Nephron progenitor cell (in vitro differentiated cells): ENCODE measurements around the gene KATNA1.

Experiments used
- DNase-seq: peaks from one replicate; pipeline ENCODE4 v3.0.0; 2021
- H3K27ac Mint-ChIP-seq: 2 replicates; pipeline ENCODE4 v1.8.0; 2021; ENCODE audit warnings: mild to moderate bottlenecking, moderate library complexity, mixed read lengths
- H3K27me3 Mint-ChIP-seq: 2 replicates; pipeline ENCODE4 v1.8.0; 2021; ENCODE audit warnings: mild to moderate bottlenecking, low read depth, mixed read lengths; ENCODE audit not compliant: poor library complexity
- H3K36me3 Mint-ChIP-seq: 2 replicates; pipeline ENCODE4 v1.8.0; 2021; ENCODE audit warnings: low read depth, mixed read lengths
- H3K4me1 Mint-ChIP-seq: 2 replicates; pipeline ENCODE4 v1.8.0; 2021; ENCODE audit warnings: mixed read lengths
- H3K4me3 Mint-ChIP-seq: 2 replicates; pipeline ENCODE4 v1.8.0; 2021; ENCODE audit warnings: mild to moderate bottlenecking, moderate library complexity, mixed read lengths
- H3K9me3 Mint-ChIP-seq: 2 replicates; pipeline ENCODE4 v1.8.0; 2021; ENCODE audit warnings: mild to moderate bottlenecking, moderate library complexity, mixed read lengths
- TF ChIP-seq, protein P1 (sequence below): fragments of 200-600 bp; sonication (generic); IDR thresholded peaks from 2 replicates; pipeline ENCODE4 v1.5.0; 2021; ENCODE audit warnings: antibody characterized with exemption

The KATNA1 gene

DNA sequence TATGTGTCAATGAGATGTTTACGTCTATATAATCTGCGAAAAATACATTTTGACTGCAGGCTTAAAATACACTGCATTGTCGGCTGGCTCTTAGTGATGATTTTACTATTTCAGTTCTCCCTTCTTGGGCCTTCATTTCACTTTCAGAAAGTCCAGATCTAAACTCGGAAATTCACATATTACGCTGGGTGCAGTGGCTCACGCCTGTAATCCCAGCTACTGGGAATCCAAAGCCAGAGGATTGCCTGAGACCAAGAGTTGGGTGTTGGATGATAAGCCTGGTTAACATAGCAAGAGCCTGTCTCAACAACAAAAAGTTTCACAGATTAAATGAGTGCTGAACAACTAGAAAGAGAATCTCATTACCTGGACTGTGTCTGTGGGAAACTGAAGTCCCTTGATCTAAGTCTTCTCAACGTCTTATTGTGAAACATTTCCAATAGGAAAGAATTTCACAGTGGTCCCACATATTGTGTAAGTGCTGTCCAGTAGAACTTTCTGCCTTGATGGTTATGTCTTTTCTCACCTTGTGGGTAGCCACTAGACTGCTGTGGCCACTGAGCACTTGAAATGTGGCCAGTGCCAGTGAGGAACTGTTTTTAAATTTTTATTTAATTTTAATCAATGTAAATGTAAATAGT, 80.4 kb downstream of the KATNA1 start:
- H3K4me3 Mint-ChIP-seq = peak overlapping the region; percentile 76
- H3K9me3 Mint-ChIP-seq = no peaks in the 10 kb centered on the region
- TF ChIP-seq, protein P1, sequence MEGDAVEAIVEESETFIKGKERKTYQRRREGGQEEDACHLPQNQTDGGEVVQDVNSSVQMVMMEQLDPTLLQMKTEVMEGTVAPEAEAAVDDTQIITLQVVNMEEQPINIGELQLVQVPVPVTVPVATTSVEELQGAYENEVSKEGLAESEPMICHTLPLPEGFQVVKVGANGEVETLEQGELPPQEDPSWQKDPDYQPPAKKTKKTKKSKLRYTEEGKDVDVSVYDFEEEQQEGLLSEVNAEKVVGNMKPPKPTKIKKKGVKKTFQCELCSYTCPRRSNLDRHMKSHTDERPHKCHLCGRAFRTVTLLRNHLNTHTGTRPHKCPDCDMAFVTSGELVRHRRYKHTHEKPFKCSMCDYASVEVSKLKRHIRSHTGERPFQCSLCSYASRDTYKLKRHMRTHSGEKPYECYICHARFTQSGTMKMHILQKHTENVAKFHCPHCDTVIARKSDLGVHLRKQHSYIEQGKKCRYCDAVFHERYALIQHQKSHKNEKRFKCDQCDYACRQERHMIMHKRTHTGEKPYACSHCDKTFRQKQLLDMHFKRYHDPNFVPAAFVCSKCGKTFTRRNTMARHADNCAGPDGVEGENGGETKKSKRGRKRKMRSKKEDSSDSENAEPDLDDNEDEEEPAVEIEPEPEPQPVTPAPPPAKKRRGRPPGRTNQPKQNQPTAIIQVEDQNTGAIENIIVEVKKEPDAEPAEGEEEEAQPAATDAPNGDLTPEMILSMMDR = no peak
- no peak for DNase-seq
- peaks cover 28% of the 10 kb centered on the region for H3K27me3 Mint-ChIP-seq
- no peak overlapping the region for H3K27ac Mint-ChIP-seq
- H3K4me1 Mint-ChIP-seq = peaks cover 35% of the 10 kb centered on the region
- no peaks in the 10 kb centered on the region for H3K36me3 Mint-ChIP-seq

DNA sequence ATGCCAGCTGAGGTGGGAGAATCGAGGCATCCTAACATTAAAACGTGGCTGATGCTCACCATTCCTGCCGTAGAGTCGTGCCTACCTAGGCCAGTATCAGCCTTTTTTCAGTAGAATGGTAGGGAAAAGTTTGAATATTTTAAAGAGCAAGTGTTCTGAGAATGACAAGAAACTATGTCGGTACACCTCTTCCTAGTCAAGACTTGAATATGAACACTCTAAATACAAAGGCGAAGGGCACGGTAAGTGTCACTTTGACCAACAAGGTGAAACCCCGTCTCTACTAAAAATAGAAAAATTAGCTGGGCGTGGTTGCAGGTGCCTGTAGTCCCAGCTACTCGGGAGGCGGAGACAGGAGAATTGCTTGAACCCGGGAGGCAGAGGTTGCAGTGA, 81.3 kb downstream of the KATNA1 start:
- TF ChIP-seq, protein P1 = no peak
- H3K4me3 Mint-ChIP-seq = peak overlapping the region; percentile 91
- H3K27me3 Mint-ChIP-seq = peaks cover 30% of the 10 kb centered on the region
- H3K4me1 Mint-ChIP-seq = peaks cover 35% of the 10 kb centered on the region
- no peaks in the 10 kb centered on the region for H3K9me3 Mint-ChIP-seq
- H3K36me3 Mint-ChIP-seq = no peaks in the 10 kb centered on the region
- DNase-seq = no peak
- H3K27ac Mint-ChIP-seq = peak overlapping the region; percentile 57

DNA sequence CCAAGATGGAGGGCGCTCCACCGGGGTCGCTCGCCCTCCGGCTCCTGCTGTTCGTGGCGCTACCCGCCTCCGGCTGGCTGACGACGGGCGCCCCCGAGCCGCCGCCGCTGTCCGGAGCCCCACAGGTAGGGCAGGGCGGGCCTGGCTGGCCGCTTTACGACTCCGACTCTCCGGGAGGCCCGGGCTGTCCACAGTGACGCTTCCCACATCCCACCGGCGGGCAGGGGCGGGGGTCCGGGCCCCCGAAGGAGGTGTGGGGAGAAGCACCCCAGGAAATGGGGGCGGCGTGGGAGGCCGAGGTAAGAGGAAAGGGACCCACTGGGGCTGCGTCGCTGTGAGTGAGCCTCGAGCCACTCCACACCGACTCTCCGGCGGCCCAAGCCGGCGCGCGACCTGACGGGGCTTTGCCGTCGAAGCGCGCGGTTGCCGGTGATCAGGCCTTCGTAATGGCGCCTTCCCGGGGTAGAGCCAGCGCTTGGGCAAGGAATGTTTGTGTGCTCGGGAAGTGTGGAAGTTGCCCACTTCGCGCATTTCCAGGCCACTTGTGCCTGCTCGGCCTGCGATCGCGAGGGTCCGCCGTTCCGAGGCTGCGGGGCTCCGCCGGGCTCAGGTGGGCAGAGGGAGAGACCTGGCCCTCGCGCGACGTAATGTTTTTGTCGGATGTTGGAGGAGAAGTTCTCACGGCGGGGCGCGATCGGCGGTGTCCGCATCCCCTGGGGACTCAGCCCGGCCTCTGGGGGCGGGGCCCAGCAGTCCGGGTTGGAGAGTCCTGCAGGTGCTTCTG, 81.9 kb downstream of the KATNA1 start:
- no peaks in the 10 kb centered on the region for H3K36me3 Mint-ChIP-seq
- H3K27me3 Mint-ChIP-seq = peaks cover 30% of the 10 kb centered on the region
- TF ChIP-seq, protein P1 = no peak
- peak overlapping the region; percentile 91 for H3K4me3 Mint-ChIP-seq
- peaks cover 35% of the 10 kb centered on the region for H3K4me1 Mint-ChIP-seq
- no peaks in the 10 kb centered on the region for H3K9me3 Mint-ChIP-seq
- peak; percentile 68 for DNase-seq
- H3K27ac Mint-ChIP-seq = peak overlapping the region; percentile 57

DNA sequence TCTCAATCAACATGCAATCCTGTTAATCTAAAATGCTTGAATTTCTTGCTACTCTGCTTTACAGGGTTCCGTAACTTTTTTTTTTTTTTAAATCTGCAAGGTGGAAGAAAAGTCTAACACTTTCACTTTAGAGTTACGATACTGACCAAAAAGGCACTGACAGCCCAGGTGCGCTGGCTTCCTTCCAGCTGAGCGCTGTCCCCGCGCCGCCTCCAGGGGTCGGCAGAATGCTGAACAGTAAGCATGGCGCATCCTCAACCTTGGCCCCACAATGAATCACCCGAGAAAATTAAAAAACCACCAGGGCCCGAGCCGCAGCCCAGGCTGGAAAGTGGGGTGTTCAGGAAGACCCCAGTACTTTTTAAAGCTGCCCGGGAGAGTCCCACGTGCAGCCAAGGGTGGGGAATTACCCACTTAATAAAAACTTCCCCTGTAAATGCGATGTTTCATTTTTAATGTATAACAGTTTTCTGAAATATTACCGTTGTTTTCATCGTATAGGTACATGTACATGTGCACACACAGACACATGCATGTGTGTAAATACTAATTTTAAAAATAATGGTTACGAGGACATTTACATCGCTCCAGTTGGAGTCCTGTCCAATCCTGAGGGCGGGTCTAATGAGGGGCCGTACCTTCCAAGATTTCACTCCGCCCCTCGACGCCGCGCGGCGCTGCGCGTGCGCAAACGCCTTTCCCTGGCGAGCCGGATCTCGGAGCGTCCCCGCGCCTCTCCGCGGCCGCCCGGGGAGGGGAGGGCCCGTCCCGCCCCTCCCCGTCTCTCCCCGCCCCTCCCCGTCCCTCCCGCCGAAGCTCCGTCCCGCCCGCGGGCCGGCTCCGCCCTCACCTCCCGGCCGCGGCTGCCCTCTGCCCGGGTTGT, 82.7 kb downstream of the KATNA1 start, which contains the start of gene GINM1:
Gene GINM1 (plus strand): TSS at position 849 of the 883 bp plus-strand sequence. CDS start 40 bp downstream, outside the sequence.
- Mint-ChIP-seq H3K4me1 (peaks cover 35% of the 10 kb centered on the region), H3K9me3 (no peaks in the 10 kb centered on the region), H3K36me3 (no peaks in the 10 kb centered on the region), H3K27ac (peak within 1 kb of the TSS; percentile 57), H3K27me3 (peaks cover 35% of the 10 kb centered on the region), H3K4me3 (peak within 1 kb of the TSS; percentile 91)
- peak; percentile 96 for DNase-seq
- TF ChIP-seq, protein P1 = peak; percentile 66

DNA sequence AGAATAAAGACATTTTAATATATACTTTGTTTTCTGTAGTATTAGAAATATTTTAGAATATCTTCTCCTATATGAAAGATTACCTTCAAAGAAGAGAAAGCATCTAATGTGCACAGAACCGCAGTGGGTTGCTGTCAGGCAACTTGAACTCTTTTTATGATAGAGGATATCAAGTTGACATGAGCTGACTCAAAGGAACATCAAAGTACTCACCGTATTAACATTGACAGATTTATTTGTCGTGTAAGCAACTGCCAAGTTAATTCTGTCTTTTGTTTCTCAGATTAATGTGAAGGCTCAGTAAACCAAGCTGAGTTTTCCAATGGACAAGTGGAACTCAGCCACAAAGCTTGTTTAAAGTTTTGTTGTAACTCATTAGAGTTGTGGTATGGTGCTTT, 84.6 kb downstream of the KATNA1 start:
- no peaks in the 10 kb centered on the region for H3K9me3 Mint-ChIP-seq
- no peaks in the 10 kb centered on the region for H3K36me3 Mint-ChIP-seq
- H3K27ac Mint-ChIP-seq = no peak overlapping the region
- no peak for DNase-seq
- TF ChIP-seq, protein P1 = no peak
- peaks cover 54% of the 10 kb centered on the region for H3K27me3 Mint-ChIP-seq
- no peak overlapping the region for H3K4me3 Mint-ChIP-seq
- peaks cover 30% of the 10 kb centered on the region for H3K4me1 Mint-ChIP-seq
